K562 (cell line): ENCODE data around the gene CCM2. TPM values are rescaled to one million over a fixed set of nuclear protein-coding genes. Genes with fewer than 3 reads are reported as not detected.

ENCODE experiments used
- ATAC-seq: fragments of 200-7000 bp; cut with Tn5 transposase; 3 replicates; pipeline ENCODE4 v1.9.1; 2020; ENCODE audit warnings: moderate library complexity
- BruUV-seq: library from RNA; stranded (reverse); fragments of 400-500 nt; replicated peaks from 2 replicates; lab custom pipeline; 2021; lab: Mats Ljungman, UMichigan
- CTCF ChIA-PET: fragments of 300-600 bp; formaldehyde crosslinking; extraction: SDS; loops from one replicate; lab custom pipeline; 2021; ENCODE audit warnings: low intra/inter-chr PET ratio; lab: Yijun Ruan, JAX
- POLR2A ChIA-PET: fragments of 300-600, 350-650 bp; sonication (Branson Sonifier 250); formaldehyde crosslinking; extraction: SDS; loops from one replicate; lab custom pipeline; 2021; ENCODE audit warnings: antibody characterized with exemption, inconsistent platforms; lab: Yijun Ruan, JAX
- DNase-seq, 4 experiments: peaks; one replicate each; pipeline versions ENCODE4 v3.0.0 to v3.0.0-alpha.2; 2011 to 2018; ENCODE audit warnings: low spot score in 3 of 4, mixed read lengths in 3 of 4; ENCODE audit errors: extremely low read depth in 1 of 4
- FAIRE-seq: peaks from 2 replicates; lab custom pipeline; 2011; peaks lifted over from hg19 to GRCh38; lab: Jason Lieb, UNC
- H2AFZ ChIP-seq: 2 replicates; pipeline ENCODE4 v1.6.0; 2011; ENCODE audit warnings: low read depth, low read length, control low read depth, inconsistent platforms
- H3K27ac ChIP-seq: fragments of 200-600 bp; 3 replicates; pipeline ENCODE4 v1.8.0; 2011; ENCODE audit warnings: low read depth, mild to moderate bottlenecking, control low read depth, inconsistent platforms, low read length, moderate library complexity, mixed read lengths; ENCODE audit errors: extremely low read depth
- H3K27me3 ChIP-seq, 2 experiments: fragments of 300-600 bp in 1 of 2; 2 replicates in 1 of 2; 3 replicates in 1 of 2; pipeline versions ENCODE4 v1.6.0 to v1.8.0; 2011; ENCODE audit warnings: inconsistent platforms in 2 of 2, low read length in 2 of 2, mild to moderate bottlenecking in 1 of 2, mixed read lengths in 1 of 2, moderate library complexity in 1 of 2; ENCODE audit not compliant: control insufficient read depth in 2 of 2, insufficient read depth in 2 of 2
- H3K36me3 ChIP-seq: fragments of 300-600 bp; 3 replicates; pipeline ENCODE4 v1.8.0; 2011; ENCODE audit warnings: mild to moderate bottlenecking, low read length, inconsistent platforms; ENCODE audit not compliant: control insufficient read depth, insufficient read depth
- H3K4me1 ChIP-seq, 2 experiments: fragments of 200-600 bp in 1 of 2; replicated peaks in 1 of 2; 2 replicates in 1 of 2; 3 replicates in 1 of 2; pipeline versions ENCODE4 v1.5.1 to v1.8.0; 2011; ENCODE audit warnings: inconsistent platforms in 2 of 2, low read length in 2 of 2, mild to moderate bottlenecking in 1 of 2, mixed read lengths in 1 of 2, moderate library complexity in 1 of 2; ENCODE audit not compliant: control insufficient read depth in 2 of 2, insufficient read depth in 2 of 2
- H3K4me2 ChIP-seq: 2 replicates; pipeline ENCODE4 v1.6.1; 2011; ENCODE audit warnings: low read length, control low read depth, inconsistent platforms, mixed read lengths; ENCODE audit not compliant: insufficient read depth
- H3K4me3 ChIP-seq: fragments of 200-600 bp; sonication (generic), shearing (Covaris generic); 2 replicates; pipeline ENCODE4 v1.5.1; 2016; ENCODE audit warnings: control low read depth, inconsistent platforms
- H3K79me2 ChIP-seq: fragments of 200-600 bp; 3 replicates; pipeline ENCODE4 v1.8.0; 2011; ENCODE audit warnings: low read length, inconsistent platforms; ENCODE audit not compliant: control insufficient read depth, insufficient read depth
- H3K9ac ChIP-seq, 2 experiments: 2 replicates each; pipeline versions ENCODE4 v1.6.0 to v1.6.1; 2011; ENCODE audit warnings: low read depth in 2 of 2, low read length in 2 of 2, control low read depth in 1 of 2, inconsistent platforms in 1 of 2, mild to moderate bottlenecking in 1 of 2, mixed read lengths in 1 of 2; ENCODE audit not compliant: insufficient read depth in 1 of 2
- H3K9me1 ChIP-seq: one replicate; pipeline ENCODE4 v1.6.0; 2011; ENCODE audit warnings: inconsistent platforms, mild to moderate bottlenecking, low read length, moderate library complexity; ENCODE audit not compliant: control insufficient read depth, insufficient read depth
- H3K9me3 ChIP-seq: replicated peaks from 2 replicates; pipeline ENCODE4 v1.5.1; 2011; ENCODE audit warnings: low read depth, low read length, inconsistent platforms; ENCODE audit not compliant: control insufficient read depth, insufficient read depth
- H4K20me1 ChIP-seq: replicated peaks from 2 replicates; pipeline ENCODE4 v1.6.1; 2011; ENCODE audit warnings: low read length, inconsistent platforms, mixed read lengths; ENCODE audit not compliant: control insufficient read depth, insufficient read depth
- CBX1 ChIP-seq: sonication (generic); IDR thresholded peaks from 2 replicates; pipeline ENCODE4 v1.6.1; 2016; ENCODE audit warnings: antibody characterized with exemption, low read depth, mild to moderate bottlenecking
- FOXM1 ChIP-seq, 2 experiments: fragments of 450-650 bp in 1 of 2; sonication (generic) in 1 of 2; formaldehyde crosslinking in 1 of 2; IDR thresholded peaks; 2 replicates each; pipeline versions ENCODE4 v1.6.1 to v1.9.0; 2017 to 2022; ENCODE audit warnings: low read depth in 2 of 2, mild to moderate bottlenecking in 2 of 2, missing genetic modification reagents in 1 of 2, moderate library complexity in 1 of 2
- IRF2 ChIP-seq: sonication (generic); formaldehyde crosslinking; IDR thresholded peaks from 2 replicates; pipeline ENCODE4 v1.8.1; 2022; ENCODE audit warnings: mild to moderate bottlenecking, missing genetic modification reagents
- MEF2D ChIP-seq: conservative IDR thresholded peaks from 2 replicates; pipeline ENCODE4 v1.6.1; 2016; ENCODE audit warnings: low read depth, missing genetic modification characterization, missing compliant biosample characterization
- POU5F1 ChIP-seq: fragments of 150-350 bp; IDR thresholded peaks from 2 replicates; pipeline ENCODE4 v1.6.1; 2014; ENCODE audit warnings: borderline replicate concordance, low read length, low read depth, mild to moderate bottlenecking; ENCODE audit not compliant: partially characterized antibody
- SMC3 ChIP-seq: conservative IDR thresholded peaks from 2 replicates; pipeline ENCODE4 v1.6.1; 2011; ENCODE audit warnings: low read depth, low read length, improper control_type of control experiment; ENCODE audit not compliant: insufficient read depth
- ZKSCAN3 ChIP-seq: fragments of 250-450 bp; sonication (Bioruptor Pico); IDR thresholded peaks from 2 replicates; pipeline ENCODE4 v1.4.0; 2020
- ZNF778 ChIP-seq: fragments of 450-650 bp; formaldehyde crosslinking; IDR thresholded peaks from 2 replicates; pipeline ENCODE4 v1.4.0; 2020; ENCODE audit warnings: mild to moderate bottlenecking, moderate library complexity
- WGBS: fragments of 100-300 bp; shearing (Covaris generic); methylation state at CpG from one replicate; pipeline ENCODE4 v1.1.6; 2016; ENCODE audit warnings: low coverage, mixed read lengths; ENCODE audit not compliant: insufficient coverage; ENCODE audit errors: missing lambda C conversion rate; 5-methylcytosine and 5-hydroxymethylcytosine counted together
- in situ Hi-C: fragments of 300-500 bp; cut with MboI; formaldehyde crosslinking; loops from 4 replicates; pipeline ENCODE4 v1.15.0; 2018; ENCODE audit warnings: inconsistent platforms, mixed read lengths
- intact Hi-C: fragments of 100-400 bp; cut with micrococcal nuclease; formaldehyde crosslinking; loops from 2 replicates; pipeline ENCODE4 v1.14.2; 2022
- polyA plus RNA-seq, 8 experiments: library from polyadenylated mRNA; depleted of rRNA in 4 of 8; stranded (reverse) in 5 of 8; unstranded in 3 of 8; fragments of >200 nt; fragmentation: Nextera tagmentation in 2 of 8; fragmentation: Illumina TruSeq in 1 of 8; extraction: Ambion mirVana in 2 of 8; extraction: Trizol in 1 of 8; gene quantifications; 2 replicates each; pipeline versions ENCODE4 v1.2.1 to v1.2.3, GENCODE V29; 2011 to 2014; ENCODE audit warnings: inconsistent platforms in 1 of 8, missing spikeins in 1 of 8
- total RNA-seq, 7 experiments: library from RNA; depleted of rRNA in 6 of 7; stranded (reverse); fragments of >200 nt in 6 of 7; fragmentation: Illumina TruSeq in 2 of 7; extraction: Trizol in 2 of 7; gene quantifications; 2 replicates each; pipeline versions ENCODE4 v1.2.1 to v1.2.3, GENCODE V29; 2011 to 2021; ENCODE audit warnings: low replicate concordance in 1 of 7

The CCM2 gene
- total and polyA plus RNA-seq, 9 of the 15 experiments (the other 6 are each of a cell fraction or from before 2014, with no cell fraction given) = 0.41 to 38.6 (median 25.9) TPM

- H3K4me3 ChIP-seq = no peak overlapping the region
- intact Hi-C loops (no loop called here), in situ Hi-C loops (no loop called here)
- ChIA-PET CTCF (no interaction called here), POLR2A (no interaction called here)
- no peaks in the 10 kb centered on the region for H3K4me1 ChIP-seq
- BruUV-seq = no TSS peak
- H3K27ac ChIP-seq = no peak overlapping the region
- peak; percentile 23 for FAIRE-seq
- TF ChIP-seq FOXM1 (IDR thresholded peaks at IDR 0.05; ENCODE audit: low read depth) (no peak), FOXM1 (CRISPR knock-in tag; IDR thresholded peaks at IDR 0.05; ENCODE audit: low read depth) (no peak), ZKSCAN3 (CRISPR knock-in tag) (no peak), MEF2D (no peak), ZNF778 (CRISPR knock-in tag) (no peak), CBX1 (no peak), IRF2 (CRISPR knock-in tag) (no peak), POU5F1 (no peak), SMC3 (no peak)
- no peaks in the 10 kb centered on the region for H3K27me3 ChIP-seq
- H4K20me1 ChIP-seq = no peaks in the 10 kb centered on the region
- no peaks in the 10 kb centered on the region for H3K9me3 ChIP-seq
- H3K4me2 ChIP-seq = no peak overlapping the region
- no peak overlapping the region for H3K9ac ChIP-seq
- no peaks in the 10 kb centered on the region for H3K9me1 ChIP-seq
- ATAC-seq = no peak
- no peak for DNase-seq
- no peaks in the 10 kb centered on the region for H3K79me2 ChIP-seq
- peaks cover 40% of the 10 kb centered on the region for H3K36me3 ChIP-seq
- WGBS = 40% methylated on average over 2 of the region's 2 CpGs
- no peak overlapping the region for H2AFZ ChIP-seq
Observed at GRCh38 chr7:45050198-45050597, 50.2 kb downstream of the CCM2 start.
